SK-N-SH (cell line): ENCODE data around the gene RBM44.

Experiments used
- EP300 ChIP-seq, 2 experiments: IDR thresholded peaks; 2 replicates each; pipeline versions ENCODE4 v1.4.0 to v1.6.1; 2012; ENCODE audit warnings: borderline replicate concordance in 1 of 2, low read depth in 1 of 2, low read length in 1 of 2
- FOSL2 ChIP-seq: IDR thresholded peaks from 2 replicates; pipeline ENCODE4 v1.4.0; 2012; ENCODE audit warnings: low read depth, mild to moderate bottlenecking, moderate library complexity, borderline replicate concordance
- FOXJ3 ChIP-seq: sonication (generic); formaldehyde crosslinking; IDR thresholded peaks from 2 replicates; pipeline ENCODE4 v1.5.1; 2020; ENCODE audit warnings: mild to moderate bottlenecking, missing genetic modification reagents
- GATA2 ChIP-seq: sonication (generic); formaldehyde crosslinking; IDR thresholded peaks from 2 replicates; pipeline ENCODE4 v1.5.0; 2020; ENCODE audit warnings: mild to moderate bottlenecking, missing genetic modification reagents
- NRF1 ChIP-seq: IDR thresholded peaks from 2 replicates; pipeline ENCODE4 v1.6.1; 2012; ENCODE audit warnings: low read depth, mild to moderate bottlenecking, low read length
- POLR2AphosphoS5 ChIP-seq: IDR thresholded peaks from 2 replicates; pipeline ENCODE4 v1.6.1; 2012; ENCODE audit warnings: low read depth, low read length
- RAD21 ChIP-seq: IDR thresholded peaks from 2 replicates; pipeline ENCODE4 v1.6.1; 2012; ENCODE audit warnings: mild to moderate bottlenecking, low read length
- RXRA ChIP-seq: IDR thresholded peaks from 2 replicates; pipeline ENCODE4 v1.4.0; 2012; ENCODE audit warnings: low read depth, mild to moderate bottlenecking, borderline replicate concordance
- TF ChIP-seq, protein P1 (sequence below): fragments of 200-600 bp; sonication (generic); IDR thresholded peaks from 2 replicates; pipeline ENCODE4 v1.6.1; 2017; ENCODE audit warnings: antibody characterized with exemption, mild to moderate bottlenecking, moderate library complexity
- TF ChIP-seq, protein P2 (sequence below): fragments of 150-350 bp; IDR thresholded peaks from 2 replicates; pipeline ENCODE4 v1.6.1; 2017; ENCODE audit warnings: antibody characterized with exemption, low read length, low read depth, borderline replicate concordance
- TF ChIP-seq, protein P3 (sequence below): IDR thresholded peaks from 2 replicates; pipeline ENCODE4 v1.4.0; 2012; ENCODE audit warnings: low read depth

DNA sequence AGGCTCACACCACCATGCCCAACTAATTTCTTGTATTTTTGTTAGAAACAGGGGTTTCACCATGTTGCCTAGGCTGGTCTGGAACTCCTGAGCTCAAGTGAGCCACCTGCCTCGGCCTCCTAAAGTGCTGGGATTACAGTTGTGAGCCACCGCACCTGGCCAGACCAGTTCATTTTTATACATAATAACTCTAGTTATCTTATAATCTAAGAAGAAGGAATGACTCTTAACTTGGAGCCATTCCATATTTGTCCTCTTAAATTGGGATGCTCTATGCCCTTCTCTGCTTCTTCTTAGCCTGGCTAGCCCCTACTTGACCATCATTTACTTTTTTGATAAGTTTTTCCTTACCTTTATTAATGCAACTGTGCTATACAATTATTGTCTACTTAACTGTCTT lies 2.9 kb downstream of the RBM44 start:
- TF ChIP-seq, protein P1, sequence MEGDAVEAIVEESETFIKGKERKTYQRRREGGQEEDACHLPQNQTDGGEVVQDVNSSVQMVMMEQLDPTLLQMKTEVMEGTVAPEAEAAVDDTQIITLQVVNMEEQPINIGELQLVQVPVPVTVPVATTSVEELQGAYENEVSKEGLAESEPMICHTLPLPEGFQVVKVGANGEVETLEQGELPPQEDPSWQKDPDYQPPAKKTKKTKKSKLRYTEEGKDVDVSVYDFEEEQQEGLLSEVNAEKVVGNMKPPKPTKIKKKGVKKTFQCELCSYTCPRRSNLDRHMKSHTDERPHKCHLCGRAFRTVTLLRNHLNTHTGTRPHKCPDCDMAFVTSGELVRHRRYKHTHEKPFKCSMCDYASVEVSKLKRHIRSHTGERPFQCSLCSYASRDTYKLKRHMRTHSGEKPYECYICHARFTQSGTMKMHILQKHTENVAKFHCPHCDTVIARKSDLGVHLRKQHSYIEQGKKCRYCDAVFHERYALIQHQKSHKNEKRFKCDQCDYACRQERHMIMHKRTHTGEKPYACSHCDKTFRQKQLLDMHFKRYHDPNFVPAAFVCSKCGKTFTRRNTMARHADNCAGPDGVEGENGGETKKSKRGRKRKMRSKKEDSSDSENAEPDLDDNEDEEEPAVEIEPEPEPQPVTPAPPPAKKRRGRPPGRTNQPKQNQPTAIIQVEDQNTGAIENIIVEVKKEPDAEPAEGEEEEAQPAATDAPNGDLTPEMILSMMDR = no peak
- TF ChIP-seq, protein P2, sequence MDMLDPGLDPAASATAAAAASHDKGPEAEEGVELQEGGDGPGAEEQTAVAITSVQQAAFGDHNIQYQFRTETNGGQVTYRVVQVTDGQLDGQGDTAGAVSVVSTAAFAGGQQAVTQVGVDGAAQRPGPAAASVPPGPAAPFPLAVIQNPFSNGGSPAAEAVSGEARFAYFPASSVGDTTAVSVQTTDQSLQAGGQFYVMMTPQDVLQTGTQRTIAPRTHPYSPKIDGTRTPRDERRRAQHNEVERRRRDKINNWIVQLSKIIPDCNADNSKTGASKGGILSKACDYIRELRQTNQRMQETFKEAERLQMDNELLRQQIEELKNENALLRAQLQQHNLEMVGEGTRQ = no peak
- no peak for TF ChIP-seq RAD21
- TF ChIP-seq, protein P3, sequence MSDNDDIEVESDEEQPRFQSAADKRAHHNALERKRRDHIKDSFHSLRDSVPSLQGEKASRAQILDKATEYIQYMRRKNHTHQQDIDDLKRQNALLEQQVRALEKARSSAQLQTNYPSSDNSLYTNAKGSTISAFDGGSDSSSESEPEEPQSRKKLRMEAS = no peak
- TF ChIP-seq FOXJ3 (CRISPR knock-in tag) = no peak
- TF ChIP-seq EP300 (IDR thresholded peaks at IDR 0.05; ENCODE audit: borderline replicate concordance in 1 of 2, low read depth in 1 of 2, low read length in 1 of 2) = no peak
- no peak for TF ChIP-seq POLR2AphosphoS5
- no peak for TF ChIP-seq RXRA
- TF ChIP-seq FOSL2 = no peak
- no peak for TF ChIP-seq GATA2 (CRISPR knock-in tag)
- TF ChIP-seq NRF1 = no peak
